Measurements from ENCODE around the gene MAGEA9.

- TF ChIP-seq CTCF (conservative IDR thresholded peaks at IDR 0.05 in 1 of 2, IDR thresholded peaks at IDR 0.05 in 1 of 2; ENCODE audit: low read depth in 1 of 2, low read length in 2 of 2) = no peak
- TF ChIP-seq EZH2 (IDR thresholded peaks at IDR 0.05; ENCODE audit: low read length, missing control alignments) = no peak
Measured at GRCh38 chrX:149830192-149830873, 48.6 kb downstream of the MAGEA9 start.

All from fibroblast of lung (primary cell).